OCI-LY3 (cell line): ENCODE data around the gene ARL2BP.

Source experiments
- H2AFZ ChIP-seq: fragments of 200-600, 300-600 bp; shearing (Covaris generic); 2 replicates; pipeline ENCODE4 v1.6.0; 2014; ENCODE audit warnings: antibody characterized with exemption, low read depth, low read length
- H3K27ac ChIP-seq: fragments of 200-600, 300-600 bp; sonication (generic); 2 replicates; pipeline ENCODE4 v1.5.1; 2014; ENCODE audit warnings: mild to moderate bottlenecking, low read length, moderate library complexity, mixed read lengths
- H3K27me3 ChIP-seq: fragments of 200-600, 300-600 bp; sonication (generic); 2 replicates; pipeline ENCODE4 v1.6.1; 2014; ENCODE audit warnings: low read depth, low read length, mixed read lengths
- H3K36me3 ChIP-seq: fragments of 200-600, 300-600 bp; sonication (generic); replicated peaks from 2 replicates; pipeline ENCODE3; 2014; ENCODE audit warnings: low read depth, low read length, mixed read lengths
- H3K4me1 ChIP-seq: fragments of 300-600, 200-600 bp; sonication (generic); 2 replicates; pipeline ENCODE4 v1.6.1; 2014; ENCODE audit warnings: low read length, mixed read lengths
- H3K4me2 ChIP-seq: fragments of 200-600, 300-600 bp; sonication (generic); 2 replicates; pipeline ENCODE4 v1.6.1; 2014; ENCODE audit warnings: low read length, mixed read lengths
- H3K4me3 ChIP-seq: fragments of 300-600, 200-600 bp; sonication (generic); 2 replicates; pipeline ENCODE4 v1.5.1; 2014; ENCODE audit warnings: antibody characterized with exemption, mild to moderate bottlenecking, low read length, moderate library complexity
- H3K79me2 ChIP-seq: fragments of 300-600, 200-600 bp; shearing (Covaris generic); 2 replicates; pipeline ENCODE4 v1.6.1; 2014; ENCODE audit warnings: mild to moderate bottlenecking, low read length, mixed read lengths
- H3K9ac ChIP-seq: fragments of 300-600, 200-600 bp; shearing (Covaris generic); 2 replicates; pipeline ENCODE4 v1.6.0; 2014; ENCODE audit warnings: mild to moderate bottlenecking, low read length, moderate library complexity
- H3K9me3 ChIP-seq: fragments of 200-600, 300-600 bp; shearing (Covaris generic); 2 replicates; pipeline ENCODE4 v1.6.1; 2014; ENCODE audit warnings: low read length, mixed read lengths; ENCODE audit not compliant: insufficient read depth
- H4K20me1 ChIP-seq: fragments of 200-600, 300-600 bp; sonication (generic); 2 replicates; pipeline ENCODE4 v1.6.1; 2016; ENCODE audit warnings: low read length, mixed read lengths; ENCODE audit not compliant: insufficient read depth
- EZH2phosphoT487 ChIP-seq: fragments of 200-600 bp; shearing (Covaris generic); IDR thresholded peaks from 2 replicates; pipeline ENCODE4 v1.6.1; 2018; ENCODE audit warnings: antibody characterized with exemption, mixed run types, low read depth
- TF ChIP-seq, protein P1 (sequence below): fragments of 200-600, 300-600 bp; sonication (generic); IDR thresholded peaks from 2 replicates; pipeline ENCODE4 v1.5.1; 2014; ENCODE audit warnings: antibody characterized with exemption, low read length, low read depth

ARL2BP gene

DNA sequence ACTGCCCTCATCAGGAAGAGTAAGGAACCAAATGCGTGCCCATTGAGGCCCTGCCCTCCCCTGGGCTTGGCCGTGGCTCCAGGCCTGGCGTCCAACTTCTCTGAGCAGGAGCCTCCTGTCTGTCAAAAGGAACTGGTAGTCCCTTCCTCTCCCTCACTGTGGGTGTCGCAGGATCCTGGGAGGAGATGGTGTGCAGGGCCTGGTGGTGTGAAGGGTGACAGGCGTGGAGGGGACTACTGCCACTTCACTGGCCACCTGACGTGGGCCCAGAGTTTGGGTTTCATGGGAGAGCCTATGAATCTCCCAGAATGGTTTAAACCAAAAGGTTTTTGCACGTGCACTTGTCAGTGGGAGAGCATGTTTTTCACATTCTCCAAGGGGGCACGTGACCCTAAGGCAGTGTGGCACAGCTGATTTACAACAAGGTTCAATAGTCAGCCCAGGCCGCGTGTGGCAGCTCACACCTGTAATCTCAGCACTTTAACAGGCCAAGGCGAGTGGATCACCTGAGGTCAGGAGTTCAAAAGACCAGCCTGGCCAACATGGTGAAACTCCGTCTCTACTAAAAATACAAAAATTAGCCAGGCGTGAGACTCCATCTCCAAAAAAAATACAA is 12.5 kb downstream of the ARL2BP start:
- Histone ChIP-seq H3K4me3 (no peak overlapping the region), H3K9me3 (peaks cover under 1% of the 10 kb centered on the region; the same call in 1 of the 2 replicates), H3K36me3 (peaks cover 8% of the 10 kb centered on the region), H3K9ac (no peak overlapping the region), H3K4me1 (peaks cover 11% of the 10 kb centered on the region), H2AFZ (no peak overlapping the region), H3K27me3 (no peaks in the 10 kb centered on the region), H3K79me2 (no peaks in the 10 kb centered on the region), H3K4me2 (no peak overlapping the region), H4K20me1 (no peaks in the 10 kb centered on the region), H3K27ac (no peak overlapping the region)
- TF ChIP-seq EZH2phosphoT487: no peak
- TF ChIP-seq, protein P1, sequence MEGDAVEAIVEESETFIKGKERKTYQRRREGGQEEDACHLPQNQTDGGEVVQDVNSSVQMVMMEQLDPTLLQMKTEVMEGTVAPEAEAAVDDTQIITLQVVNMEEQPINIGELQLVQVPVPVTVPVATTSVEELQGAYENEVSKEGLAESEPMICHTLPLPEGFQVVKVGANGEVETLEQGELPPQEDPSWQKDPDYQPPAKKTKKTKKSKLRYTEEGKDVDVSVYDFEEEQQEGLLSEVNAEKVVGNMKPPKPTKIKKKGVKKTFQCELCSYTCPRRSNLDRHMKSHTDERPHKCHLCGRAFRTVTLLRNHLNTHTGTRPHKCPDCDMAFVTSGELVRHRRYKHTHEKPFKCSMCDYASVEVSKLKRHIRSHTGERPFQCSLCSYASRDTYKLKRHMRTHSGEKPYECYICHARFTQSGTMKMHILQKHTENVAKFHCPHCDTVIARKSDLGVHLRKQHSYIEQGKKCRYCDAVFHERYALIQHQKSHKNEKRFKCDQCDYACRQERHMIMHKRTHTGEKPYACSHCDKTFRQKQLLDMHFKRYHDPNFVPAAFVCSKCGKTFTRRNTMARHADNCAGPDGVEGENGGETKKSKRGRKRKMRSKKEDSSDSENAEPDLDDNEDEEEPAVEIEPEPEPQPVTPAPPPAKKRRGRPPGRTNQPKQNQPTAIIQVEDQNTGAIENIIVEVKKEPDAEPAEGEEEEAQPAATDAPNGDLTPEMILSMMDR: no peak

DNA sequence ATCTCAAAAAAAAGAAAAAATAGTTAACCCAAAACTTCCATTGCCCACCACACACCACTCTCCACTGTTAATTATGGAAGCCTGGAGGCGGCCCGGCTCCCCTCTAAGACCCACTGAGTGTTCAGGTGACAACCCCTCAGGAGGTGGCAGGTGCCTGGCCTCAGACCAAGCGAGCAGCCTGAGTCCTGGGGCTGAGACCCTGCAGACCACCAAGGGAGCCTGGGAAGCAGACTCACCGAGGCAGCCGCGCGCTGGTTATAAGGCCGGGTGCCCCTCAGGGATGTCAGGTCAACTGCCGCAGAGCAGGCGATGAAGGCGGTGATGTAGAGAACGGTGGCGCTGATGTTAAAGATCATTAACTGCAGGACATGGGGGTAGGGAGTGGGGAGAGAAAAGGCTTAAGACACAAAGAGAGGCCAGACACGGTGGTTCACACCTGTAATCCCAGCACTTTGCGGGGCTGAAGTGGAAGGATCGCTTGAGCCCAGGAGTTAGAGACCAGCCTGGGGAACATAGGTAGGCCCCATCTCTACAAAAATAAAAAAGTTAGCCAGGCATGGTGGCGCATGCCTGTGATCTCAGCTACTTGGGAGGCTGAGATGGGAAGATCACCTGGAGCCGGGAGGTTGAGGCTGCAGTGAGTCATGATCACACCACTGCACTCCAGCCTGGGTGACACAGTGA is 13.3 kb downstream of the ARL2BP start:
- H3K4me2 ChIP-seq: no peak overlapping the region
- H3K27me3 ChIP-seq: no peaks in the 10 kb centered on the region
- no peaks in the 10 kb centered on the region for H3K36me3 ChIP-seq
- H3K9me3 ChIP-seq: no peaks in the 10 kb centered on the region
- peaks cover 11% of the 10 kb centered on the region for H3K4me1 ChIP-seq
- H3K4me3 ChIP-seq: no peak overlapping the region
- H2AFZ ChIP-seq: no peak overlapping the region
- H3K79me2 ChIP-seq: no peaks in the 10 kb centered on the region
- H3K9ac ChIP-seq: no peak overlapping the region
- TF ChIP-seq EZH2phosphoT487: no peak
- TF ChIP-seq, protein P1: no peak
- no peaks in the 10 kb centered on the region for H4K20me1 ChIP-seq
- no peak overlapping the region for H3K27ac ChIP-seq

DNA sequence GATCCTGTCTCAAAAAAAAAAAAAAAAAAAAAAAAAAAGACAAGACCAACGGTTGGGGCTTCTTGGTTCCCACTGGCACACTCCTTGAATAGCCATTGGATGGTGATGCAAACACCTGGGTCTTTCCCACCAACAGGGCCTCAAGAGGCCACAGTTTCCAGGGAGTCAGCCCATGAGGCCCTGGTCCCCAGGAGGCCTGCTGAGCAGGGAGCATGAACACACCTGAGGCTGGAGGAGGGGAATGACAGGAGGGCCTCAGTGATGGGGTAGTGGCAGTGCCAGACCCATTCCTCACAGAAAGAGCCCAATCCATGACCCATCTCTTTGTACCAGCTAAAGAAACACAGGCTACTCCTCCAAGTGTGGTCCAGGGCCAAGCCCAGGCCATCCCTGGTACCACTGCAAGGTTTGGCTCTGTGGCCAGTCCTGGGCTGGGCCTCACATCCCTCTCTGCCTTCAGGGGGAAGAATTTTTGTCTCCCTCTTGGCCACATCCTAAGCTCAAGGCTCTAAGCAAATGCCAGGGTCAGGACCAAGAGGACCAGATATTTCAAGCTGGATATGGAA is 13.9 kb downstream of the ARL2BP start:
- no peak overlapping the region for H3K4me3 ChIP-seq
- peaks cover 11% of the 10 kb centered on the region for H3K4me1 ChIP-seq
- TF ChIP-seq, protein P1: no peak
- TF ChIP-seq EZH2phosphoT487: no peak
- no peaks in the 10 kb centered on the region for H3K36me3 ChIP-seq
- H3K9me3 ChIP-seq: no peaks in the 10 kb centered on the region
- H3K27me3 ChIP-seq: no peaks in the 10 kb centered on the region
- H2AFZ ChIP-seq: no peak overlapping the region
- H4K20me1 ChIP-seq: no peaks in the 10 kb centered on the region
- H3K9ac ChIP-seq: no peak overlapping the region
- H3K4me2 ChIP-seq: no peak overlapping the region
- H3K27ac ChIP-seq: no peak overlapping the region
- H3K79me2 ChIP-seq: no peaks in the 10 kb centered on the region

DNA sequence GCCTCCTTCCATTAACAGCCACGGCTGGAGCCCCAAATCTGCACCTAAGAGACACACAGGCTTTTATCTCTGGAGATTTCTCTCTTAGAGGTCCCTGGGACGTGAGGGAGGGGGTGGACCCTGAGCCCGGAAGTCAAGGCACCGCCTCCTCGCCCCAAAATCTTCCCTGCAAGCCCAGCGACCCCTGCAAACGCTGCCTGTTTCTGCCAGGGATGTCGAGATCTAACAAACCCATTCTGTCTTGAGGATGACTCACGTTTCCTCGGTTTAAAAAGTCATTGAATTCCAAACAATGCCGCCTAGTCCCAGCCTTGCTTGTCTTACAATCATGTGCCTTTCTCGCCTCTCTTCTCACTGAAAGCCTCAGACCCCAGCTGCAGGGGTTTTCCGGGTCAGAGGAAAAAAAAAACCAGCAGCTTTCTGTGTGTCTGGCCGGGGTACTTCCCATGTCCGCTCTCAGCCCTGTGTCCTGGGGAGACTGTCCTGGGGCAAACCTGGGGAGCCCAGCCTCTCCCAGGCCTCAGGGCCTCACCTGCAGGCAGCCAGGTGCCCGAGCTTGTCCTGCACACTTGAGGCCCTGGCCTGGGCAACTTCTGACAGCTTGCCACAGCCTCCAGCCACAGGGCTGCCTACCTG is 15.4 kb downstream of the ARL2BP start:
- peak overlapping the region; percentile 100 for H2AFZ ChIP-seq
- H3K9ac ChIP-seq: peak overlapping the region; percentile 62
- no peaks in the 10 kb centered on the region for H3K79me2 ChIP-seq
- H3K27ac ChIP-seq: peak overlapping the region; percentile 48
- TF ChIP-seq EZH2phosphoT487: no peak
- TF ChIP-seq, protein P1: no peak
- H3K27me3 ChIP-seq: no peaks in the 10 kb centered on the region
- H3K9me3 ChIP-seq: no peaks in the 10 kb centered on the region
- H3K4me2 ChIP-seq: peak overlapping the region; percentile 88
- peak overlapping the region; percentile 71 for H3K4me3 ChIP-seq
- peaks cover 11% of the 10 kb centered on the region for H3K4me1 ChIP-seq
- H4K20me1 ChIP-seq: no peaks in the 10 kb centered on the region
- no peaks in the 10 kb centered on the region for H3K36me3 ChIP-seq
